Activated B cell treated with CpG ODN at 0.5 μM for 24 hours (primary cell): ENCODE results near the gene PAM. TPM values are rescaled to one million over a fixed set of nuclear protein-coding genes. Genes with fewer than 3 reads are reported as not detected.
"Not testable (repeated sequence)": the region's sequence is repeated elsewhere in the genome, so short reads cannot be mapped to it uniquely, and the experiment has no call there.

Source experiments
- ATAC-seq: fragments of 200-7000 bp; cut with Tn5 transposase; one replicate; pipeline ENCODE4 v1.10.0; 2021; ENCODE audit warnings: low read depth, mild to moderate bottlenecking, moderate library complexity
- CTCF ChIA-PET: fragments of 350-600 bp; sonication (Branson Sonifier 250); formaldehyde crosslinking; loops from one replicate; lab custom pipeline; 2021; ENCODE audit warnings: antibody characterized with exemption; lab: Charles Lee
- POLR2A ChIA-PET: fragments of 350-600 bp; sonication (Branson Sonifier 250); formaldehyde crosslinking; loops from one replicate; lab custom pipeline; 2021; ENCODE audit warnings: antibody characterized with exemption; lab: Charles Lee
- DNase-seq: peaks from one replicate; pipeline ENCODE4 v3.0.0; 2022
- H3K27ac Mint-ChIP-seq: one replicate; pipeline ENCODE4 v1.8.0; 2020; ENCODE audit warnings: mixed read lengths
- H3K27me3 Mint-ChIP-seq: one replicate; pipeline ENCODE4 v1.8.0; 2021; ENCODE audit warnings: mixed read lengths
- H3K36me3 Mint-ChIP-seq: one replicate; pipeline ENCODE4 v1.8.0; 2021; ENCODE audit warnings: low read depth, mixed read lengths
- H3K4me1 Mint-ChIP-seq: one replicate; pipeline ENCODE4 v1.8.0; 2021; ENCODE audit warnings: mixed read lengths
- H3K4me3 Mint-ChIP-seq: one replicate; pipeline ENCODE4 v1.8.0; 2020; ENCODE audit warnings: mild to moderate bottlenecking, mixed read lengths
- H3K9me3 Mint-ChIP-seq: one replicate; pipeline ENCODE4 v1.8.0; 2020; ENCODE audit warnings: mixed read lengths
- intact Hi-C: fragments of 100-400 bp; cut with micrococcal nuclease; formaldehyde crosslinking; loops from one replicate; pipeline ENCODE4 v1.15.1; 2024
- total RNA-seq: library from RNA; stranded (reverse); gene quantifications from 2 replicates; pipeline ENCODE4 v1.2.3, GENCODE V29; 2022
- TF ChIP-seq, protein P1 (sequence below): fragments of 200-600 bp; IDR thresholded peaks from one replicate; pipeline ENCODE4 v1.8.0; 2022; ENCODE audit warnings: antibody characterized with exemption, mild to moderate bottlenecking

Gene PAM
- total RNA-seq, 1 donor from 2014 or later, result 19.0 TPM

DNA sequence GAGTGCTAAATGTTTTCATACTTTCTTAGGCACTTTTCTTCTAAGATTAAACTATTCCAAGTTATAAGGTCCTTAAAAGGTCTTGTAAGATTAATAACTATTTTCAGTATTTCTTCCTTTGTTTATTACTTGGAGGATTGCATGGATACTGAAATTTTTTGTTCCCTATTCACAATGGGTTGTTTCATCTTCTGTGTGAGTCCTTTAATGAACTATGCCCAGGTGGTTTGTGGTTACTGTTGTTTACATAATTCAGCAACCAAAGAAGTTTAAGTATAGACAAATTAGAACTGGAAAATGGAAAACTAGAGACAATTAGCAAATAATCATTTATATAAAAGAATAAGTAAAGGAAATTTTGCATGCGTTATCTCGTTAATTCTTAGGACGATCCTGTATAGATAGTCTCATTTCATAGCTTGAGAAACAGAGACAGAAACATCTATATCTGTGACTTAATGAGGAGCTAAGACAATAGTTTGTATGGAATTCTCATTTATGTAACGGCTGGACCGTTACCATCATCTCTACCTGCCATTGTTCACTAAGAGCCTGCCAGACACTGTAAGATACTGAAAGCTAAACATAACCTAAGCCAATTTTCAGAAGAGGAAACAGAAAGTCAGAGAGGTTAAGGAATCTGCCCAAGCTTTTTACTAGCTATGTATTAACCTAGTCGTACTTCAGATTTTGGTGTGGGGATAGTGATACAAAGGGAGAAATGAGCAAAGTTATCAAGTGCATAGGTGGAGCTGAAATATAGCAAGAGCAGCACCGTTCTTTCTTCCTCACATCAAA is 148.2 kb downstream of the PAM start:
- ChIA-PET CTCF (no interaction called here), POLR2A (no interaction called here)
- TF ChIP-seq, protein P1, sequence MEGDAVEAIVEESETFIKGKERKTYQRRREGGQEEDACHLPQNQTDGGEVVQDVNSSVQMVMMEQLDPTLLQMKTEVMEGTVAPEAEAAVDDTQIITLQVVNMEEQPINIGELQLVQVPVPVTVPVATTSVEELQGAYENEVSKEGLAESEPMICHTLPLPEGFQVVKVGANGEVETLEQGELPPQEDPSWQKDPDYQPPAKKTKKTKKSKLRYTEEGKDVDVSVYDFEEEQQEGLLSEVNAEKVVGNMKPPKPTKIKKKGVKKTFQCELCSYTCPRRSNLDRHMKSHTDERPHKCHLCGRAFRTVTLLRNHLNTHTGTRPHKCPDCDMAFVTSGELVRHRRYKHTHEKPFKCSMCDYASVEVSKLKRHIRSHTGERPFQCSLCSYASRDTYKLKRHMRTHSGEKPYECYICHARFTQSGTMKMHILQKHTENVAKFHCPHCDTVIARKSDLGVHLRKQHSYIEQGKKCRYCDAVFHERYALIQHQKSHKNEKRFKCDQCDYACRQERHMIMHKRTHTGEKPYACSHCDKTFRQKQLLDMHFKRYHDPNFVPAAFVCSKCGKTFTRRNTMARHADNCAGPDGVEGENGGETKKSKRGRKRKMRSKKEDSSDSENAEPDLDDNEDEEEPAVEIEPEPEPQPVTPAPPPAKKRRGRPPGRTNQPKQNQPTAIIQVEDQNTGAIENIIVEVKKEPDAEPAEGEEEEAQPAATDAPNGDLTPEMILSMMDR, result no peak
- ATAC-seq (no peak), DNase-seq (no peak)
- H3K4me3 Mint-ChIP-seq, result no peak overlapping the region
- no peak overlapping the region for H3K27ac Mint-ChIP-seq
- intact Hi-C loops, result no loop called here
- no peaks in the 10 kb centered on the region for H3K36me3 Mint-ChIP-seq
- no peaks in the 10 kb centered on the region for H3K4me1 Mint-ChIP-seq
- H3K27me3 Mint-ChIP-seq, result no peaks in the 10 kb centered on the region
- peaks cover 3% of the 10 kb centered on the region for H3K9me3 Mint-ChIP-seq

DNA sequence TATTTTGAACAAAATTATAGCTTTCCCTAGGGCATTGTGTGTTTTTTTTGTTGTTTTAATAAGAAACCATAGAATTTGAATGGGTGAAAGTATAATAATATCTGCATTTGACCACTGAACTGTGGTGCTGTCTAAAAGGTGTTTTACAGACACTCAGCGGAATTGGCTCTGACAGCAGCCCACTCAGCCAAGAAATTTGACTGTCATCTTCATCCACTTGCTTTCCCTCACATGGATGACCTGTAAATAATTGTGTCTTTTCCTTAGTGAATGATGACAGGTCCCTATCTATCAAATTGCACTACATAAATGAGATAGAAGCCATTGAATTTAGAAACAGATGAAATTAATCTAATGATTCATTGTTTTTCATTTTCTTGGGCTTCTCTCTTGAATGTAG is 150.0 kb downstream of the PAM start:
- TF ChIP-seq, protein P1, result no peak
- ChIA-PET POLR2A (no interaction called here), CTCF (no interaction called here)
- Mint-ChIP-seq H3K36me3 (no peaks in the 10 kb centered on the region), H3K27ac (no peak overlapping the region), H3K27me3 (no peaks in the 10 kb centered on the region), H3K9me3 (peaks cover 3% of the 10 kb centered on the region), H3K4me3 (no peak overlapping the region), H3K4me1 (no peaks in the 10 kb centered on the region)
- intact Hi-C loops, result no loop called here
- DNase-seq, result no peak
- ATAC-seq, result no peak

DNA sequence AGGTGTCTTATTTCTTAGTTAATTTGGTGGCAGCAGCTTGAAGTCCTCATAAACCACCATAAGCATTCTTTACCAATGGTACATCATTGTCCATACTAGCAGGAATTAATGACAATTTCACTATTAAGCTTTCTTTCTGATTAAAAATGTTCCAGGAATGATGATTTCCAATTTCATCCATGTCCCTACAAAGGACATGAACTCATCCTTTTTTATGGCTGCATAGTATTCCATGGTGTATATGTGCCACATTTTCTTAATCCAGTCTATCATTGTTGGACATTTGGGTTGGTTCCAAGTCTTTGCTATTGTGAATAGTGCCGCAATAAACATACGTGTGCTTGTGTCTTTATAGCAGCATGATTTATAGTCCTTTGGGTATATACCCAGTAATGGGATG is 152.0 kb downstream of the PAM start:
- CTCF ChIA-PET, H3K36me3 Mint-ChIP-seq, H3K4me3 Mint-ChIP-seq, H3K27me3 Mint-ChIP-seq, H3K9me3 Mint-ChIP-seq, H3K27ac Mint-ChIP-seq, intact Hi-C loops, POLR2A ChIA-PET, H3K4me1 Mint-ChIP-seq, ATAC-seq, DNase-seq: not testable (repeated sequence)

DNA sequence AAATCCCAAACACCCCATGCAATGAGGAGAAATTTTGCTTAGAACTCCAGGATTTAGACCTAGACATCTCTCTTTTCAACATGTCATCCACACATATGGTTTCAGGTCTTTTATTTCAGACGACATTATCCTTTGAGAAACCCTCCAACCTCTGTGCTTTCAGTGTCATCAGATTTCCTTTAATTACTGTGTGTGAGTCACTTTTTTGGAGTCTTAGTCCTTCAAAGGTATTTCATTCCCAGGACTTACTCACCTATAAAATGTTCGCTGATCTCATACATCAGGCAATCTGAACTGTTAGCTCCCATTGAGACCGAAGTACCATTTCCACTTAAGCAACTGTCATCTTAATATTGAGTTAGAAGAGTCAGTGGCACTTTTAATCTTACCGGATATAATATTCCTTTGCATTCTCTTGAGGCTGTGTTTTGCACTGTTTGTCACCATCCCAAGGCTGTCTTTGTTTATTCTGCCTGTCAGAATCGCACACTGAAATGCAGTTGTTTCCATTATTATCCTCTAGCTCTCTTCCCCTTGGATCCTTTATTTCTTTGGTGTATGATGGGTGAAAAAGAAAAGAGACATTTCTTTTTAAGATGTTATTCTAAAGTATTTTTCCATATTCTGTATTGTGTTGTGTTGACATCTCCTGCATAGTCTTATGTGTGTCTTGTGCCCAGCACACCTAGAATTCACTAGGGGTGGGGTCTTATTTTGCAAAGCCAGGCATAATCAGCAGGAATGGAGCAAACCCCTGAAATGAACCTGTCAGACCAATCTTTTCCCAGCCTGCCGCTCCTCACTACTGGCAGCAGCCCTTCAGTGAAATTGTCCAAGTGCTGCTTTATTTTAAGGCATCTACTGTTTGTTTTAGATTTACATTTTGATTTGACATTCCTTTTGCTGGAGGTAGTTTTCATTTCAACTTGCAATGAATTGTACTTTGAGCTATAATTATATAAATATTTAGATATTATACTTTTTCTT is 155.4 kb downstream of the PAM start:
- POLR2A ChIA-PET, result no interaction called here

DNA sequence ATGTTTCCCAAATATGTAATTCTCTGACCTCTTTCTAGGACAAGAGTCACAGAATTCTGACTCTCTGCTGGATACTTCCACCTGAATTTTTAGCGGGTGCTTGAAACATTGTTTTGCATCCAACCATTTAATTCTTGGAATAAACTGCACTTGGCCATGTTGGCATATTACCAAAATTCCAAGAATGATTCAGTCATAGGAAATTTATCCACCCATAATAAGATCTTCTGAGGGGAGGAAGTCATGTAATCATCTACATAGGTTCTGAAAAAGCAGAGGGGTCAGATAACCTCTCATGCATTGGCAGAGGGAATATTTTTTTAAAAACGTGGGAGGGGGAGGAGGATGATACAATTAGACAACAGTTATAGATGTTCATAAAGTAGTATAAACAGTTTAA is 156.9 kb downstream of the PAM start:
- H3K27ac Mint-ChIP-seq, result no peak overlapping the region
- no peaks in the 10 kb centered on the region for H3K27me3 Mint-ChIP-seq
- no peaks in the 10 kb centered on the region for H3K4me1 Mint-ChIP-seq
- CTCF ChIA-PET, result no interaction called here
- POLR2A ChIA-PET, result no interaction called here
- DNase-seq, result no peak
- H3K36me3 Mint-ChIP-seq, result no peaks in the 10 kb centered on the region
- TF ChIP-seq, protein P1, result no peak
- no peaks in the 10 kb centered on the region for H3K9me3 Mint-ChIP-seq
- intact Hi-C loops, result no loop called here
- H3K4me3 Mint-ChIP-seq, result no peak overlapping the region
- no peak for ATAC-seq

More for the DNA sequence above, 155.4 kb downstream of the PAM start:
- DNase-seq (no peak), ATAC-seq (no peak)
- no peak overlapping the region for H3K4me3 Mint-ChIP-seq
- CTCF ChIA-PET, result no interaction called here
- H3K27ac Mint-ChIP-seq, result no peak overlapping the region
- no peaks in the 10 kb centered on the region for H3K4me1 Mint-ChIP-seq
- peaks cover 3% of the 10 kb centered on the region for H3K9me3 Mint-ChIP-seq
- intact Hi-C loops, result no loop called here
- TF ChIP-seq, protein P1, result no peak
- H3K36me3 Mint-ChIP-seq, result no peaks in the 10 kb centered on the region
- no peaks in the 10 kb centered on the region for H3K27me3 Mint-ChIP-seq
